ENCODE data around the gene NKX2-4. TPM values are rescaled to one million over a fixed set of nuclear protein-coding genes. Genes with fewer than 3 reads are reported as not detected.

The NKX2-4 gene
- total RNA-seq, 1 donor from 2014 or later: not detected

- Mint-ChIP-seq H3K36me3 (peaks cover 12% of the 10 kb centered on the region), H3K27ac (no peak overlapping the region), H3K9me3 (no peaks in the 10 kb centered on the region), H3K4me1 (ENCODE audit: unreplicated experiment) (peaks cover 4% of the 10 kb centered on the region), H3K27me3 (peaks cover 81% of the 10 kb centered on the region), H3K4me3 (peak overlapping the region; percentile 71)
- TF ChIP-seq CTCF (conservative IDR thresholded peaks at IDR 0.05): no peak
- DNase-seq (ENCODE audit: extremely low spot score, unreplicated experiment): no peak
Observed at GRCh38 chr20:21395051-21395665, 2.2 kb downstream of the NKX2-4 start.

- Mint-ChIP-seq H3K36me3 (peaks cover 16% of the 10 kb centered on the region), H3K27ac (no peak overlapping the region), H3K27me3 (peaks cover 79% of the 10 kb centered on the region), H3K4me3 (no peak overlapping the region), H3K9me3 (no peaks in the 10 kb centered on the region), H3K4me1 (ENCODE audit: unreplicated experiment) (peaks cover 4% of the 10 kb centered on the region)
- TF ChIP-seq CTCF (conservative IDR thresholded peaks at IDR 0.05): no peak
- no peak for DNase-seq (ENCODE audit: extremely low spot score, unreplicated experiment)
Observed at GRCh38 chr20:21394551-21394950, 2.8 kb downstream of the NKX2-4 start.

- peaks cover 18% of the 10 kb centered on the region for H3K36me3 Mint-ChIP-seq
- H3K27ac Mint-ChIP-seq: no peak overlapping the region
- DNase-seq (ENCODE audit: extremely low spot score, unreplicated experiment): no peak
- no peaks in the 10 kb centered on the region for H3K9me3 Mint-ChIP-seq
- H3K27me3 Mint-ChIP-seq: peaks cover 76% of the 10 kb centered on the region
- TF ChIP-seq CTCF (conservative IDR thresholded peaks at IDR 0.05): no peak
- no peak overlapping the region for H3K4me3 Mint-ChIP-seq
- H3K4me1 Mint-ChIP-seq (ENCODE audit: unreplicated experiment): peaks cover 4% of the 10 kb centered on the region
Observed at GRCh38 chr20:21393816-21394519, 3.4 kb downstream of the NKX2-4 start.

GRCh38 chr20:21393166-21393565, 4.2 kb downstream of the NKX2-4 start:
- Mint-ChIP-seq H3K27ac (no peak overlapping the region), H3K36me3 (peaks cover 20% of the 10 kb centered on the region), H3K27me3 (peaks cover 69% of the 10 kb centered on the region), H3K9me3 (no peaks in the 10 kb centered on the region), H3K4me1 (ENCODE audit: unreplicated experiment) (peaks cover 4% of the 10 kb centered on the region), H3K4me3 (no peak overlapping the region)
- no peak for TF ChIP-seq CTCF (conservative IDR thresholded peaks at IDR 0.05)
- DNase-seq (ENCODE audit: extremely low spot score, unreplicated experiment): no peak

- no peak for DNase-seq (ENCODE audit: extremely low spot score, unreplicated experiment)
- Mint-ChIP-seq H3K4me3 (peak overlapping the region; percentile 78), H3K27me3 (peaks cover 65% of the 10 kb centered on the region), H3K9me3 (no peaks in the 10 kb centered on the region), H3K27ac (peak overlapping the region; percentile 74), H3K36me3 (peaks cover 29% of the 10 kb centered on the region), H3K4me1 (ENCODE audit: unreplicated experiment) (peaks cover 4% of the 10 kb centered on the region)
- no peak for TF ChIP-seq CTCF (conservative IDR thresholded peaks at IDR 0.05)
Observed at GRCh38 chr20:21391972-21392352, 5.4 kb downstream of the NKX2-4 start.

Measured in type B pancreatic cell (in vitro differentiated cells).